ENCODE results near the gene KY.

- no peak for TF ChIP-seq EZH2 (IDR thresholded peaks at IDR 0.05; ENCODE audit: low read length)
- no peak for TF ChIP-seq CTCF (optimal IDR thresholded peaks at IDR 0.05 in 1 of 3, IDR thresholded peaks at IDR 0.05 in 1 of 3, conservative IDR thresholded peaks at IDR 0.05 in 1 of 3; ENCODE audit: extremely low read depth in 1 of 3, insufficient read depth in 2 of 3, low read length in 3 of 3)
Observed at GRCh38 chr3:134613006-134613520, 37.8 kb downstream of the KY start.

Measured in keratinocyte (primary cell).